ENCODE data around the gene NBAS.
"Not testable (repeated sequence)": the region's sequence is repeated elsewhere in the genome, so short reads cannot be mapped to it uniquely, and the experiment has no call there.

Gene NBAS

GRCh38 chr2:15410884-15411283, 150.2 kb downstream of the NBAS start:
- Histone ChIP-seq H3K4me3 (ENCODE audit: low read depth, low read length) (no peak overlapping the region), H3K9me3 (ENCODE audit: control insufficient read depth, insufficient read depth, low read length) (no peaks in the 10 kb centered on the region), H3K27ac (ENCODE audit: low read depth, low read length) (no peak overlapping the region), H3K4me1 (ENCODE audit: control insufficient read depth, insufficient read depth, low read length) (no peaks in the 10 kb centered on the region), H3K36me3 (ENCODE audit: control insufficient read depth, insufficient read depth, low read length) (no peaks in the 10 kb centered on the region), H3K27me3 (ENCODE audit: control insufficient read depth, insufficient read depth, low read length) (no peaks in the 10 kb centered on the region), H3K9ac (ENCODE audit: low read depth, low read length) (no peak overlapping the region)

GRCh38 chr2:15408759-15409158, 152.4 kb downstream of the NBAS start:
- Histone ChIP-seq H3K4me1 (ENCODE audit: control insufficient read depth, insufficient read depth, low read length) (no peaks in the 10 kb centered on the region), H3K36me3 (ENCODE audit: control insufficient read depth, insufficient read depth, low read length) (no peaks in the 10 kb centered on the region), H3K27me3 (ENCODE audit: control insufficient read depth, insufficient read depth, low read length) (no peaks in the 10 kb centered on the region), H3K9me3 (ENCODE audit: control insufficient read depth, insufficient read depth, low read length) (no peaks in the 10 kb centered on the region), H3K4me3 (ENCODE audit: low read depth, low read length) (no peak overlapping the region), H3K9ac (ENCODE audit: low read depth, low read length) (no peak overlapping the region), H3K27ac (ENCODE audit: low read depth, low read length) (no peak overlapping the region)

- Histone ChIP-seq H3K4me1 (ENCODE audit: control insufficient read depth, insufficient read depth, low read length) (no peaks in the 10 kb centered on the region), H3K27me3 (ENCODE audit: control insufficient read depth, insufficient read depth, low read length) (no peaks in the 10 kb centered on the region), H3K9me3 (ENCODE audit: control insufficient read depth, insufficient read depth, low read length) (no peaks in the 10 kb centered on the region), H3K36me3 (ENCODE audit: control insufficient read depth, insufficient read depth, low read length) (no peaks in the 10 kb centered on the region), H3K9ac (ENCODE audit: low read depth, low read length) (no peak overlapping the region), H3K27ac (ENCODE audit: low read depth, low read length) (no peak overlapping the region), H3K4me3 (ENCODE audit: low read depth, low read length) (no peak overlapping the region)
Measured at GRCh38 chr2:15407666-15408065, 153.5 kb downstream of the NBAS start.

GRCh38 chr2:15404511-15404910, 156.6 kb downstream of the NBAS start:
- H3K27ac ChIP-seq (ENCODE audit: low read depth, low read length); H3K4me1 ChIP-seq (ENCODE audit: control insufficient read depth, insufficient read depth, low read length); H3K27me3 ChIP-seq (ENCODE audit: control insufficient read depth, insufficient read depth, low read length); H3K9me3 ChIP-seq (ENCODE audit: control insufficient read depth, insufficient read depth, low read length); H3K36me3 ChIP-seq (ENCODE audit: control insufficient read depth, insufficient read depth, low read length); H3K9ac ChIP-seq (ENCODE audit: low read depth, low read length); H3K4me3 ChIP-seq (ENCODE audit: low read depth, low read length): not testable (repeated sequence)

- no peak overlapping the region for H3K9ac ChIP-seq (ENCODE audit: low read depth, low read length)
- H3K27me3 ChIP-seq (ENCODE audit: control insufficient read depth, insufficient read depth, low read length), result no peaks in the 10 kb centered on the region
- H3K4me3 ChIP-seq (ENCODE audit: low read depth, low read length), result no peak overlapping the region
- H3K9me3 ChIP-seq (ENCODE audit: control insufficient read depth, insufficient read depth, low read length), result no peaks in the 10 kb centered on the region
- H3K4me1 ChIP-seq (ENCODE audit: control insufficient read depth, insufficient read depth, low read length), result no peaks in the 10 kb centered on the region
- H3K36me3 ChIP-seq (ENCODE audit: control insufficient read depth, insufficient read depth, low read length), result no peaks in the 10 kb centered on the region
- H3K27ac ChIP-seq (ENCODE audit: low read depth, low read length), result no peak overlapping the region
Measured at GRCh38 chr2:15400240-15400826, 160.8 kb downstream of the NBAS start.

GRCh38 chr2:15399241-15399640, 161.9 kb downstream of the NBAS start:
- Histone ChIP-seq H3K4me3 (ENCODE audit: low read depth, low read length) (no peak overlapping the region), H3K9me3 (ENCODE audit: control insufficient read depth, insufficient read depth, low read length) (no peaks in the 10 kb centered on the region), H3K27ac (ENCODE audit: low read depth, low read length) (no peak overlapping the region), H3K36me3 (ENCODE audit: control insufficient read depth, insufficient read depth, low read length) (no peaks in the 10 kb centered on the region), H3K9ac (ENCODE audit: low read depth, low read length) (no peak overlapping the region), H3K27me3 (ENCODE audit: control insufficient read depth, insufficient read depth, low read length) (no peaks in the 10 kb centered on the region), H3K4me1 (ENCODE audit: control insufficient read depth, insufficient read depth, low read length) (no peaks in the 10 kb centered on the region)

- H3K9me3 ChIP-seq (ENCODE audit: control insufficient read depth, insufficient read depth, low read length), result no peaks in the 10 kb centered on the region
- no peak overlapping the region for H3K4me3 ChIP-seq (ENCODE audit: low read depth, low read length)
- no peaks in the 10 kb centered on the region for H3K27me3 ChIP-seq (ENCODE audit: control insufficient read depth, insufficient read depth, low read length)
- H3K9ac ChIP-seq (ENCODE audit: low read depth, low read length), result no peak overlapping the region
- no peaks in the 10 kb centered on the region for H3K4me1 ChIP-seq (ENCODE audit: control insufficient read depth, insufficient read depth, low read length)
- H3K36me3 ChIP-seq (ENCODE audit: control insufficient read depth, insufficient read depth, low read length), result no peaks in the 10 kb centered on the region
- H3K27ac ChIP-seq (ENCODE audit: low read depth, low read length), result no peak overlapping the region
Measured at GRCh38 chr2:15391751-15392150, 169.4 kb downstream of the NBAS start.

- H3K36me3 ChIP-seq (ENCODE audit: control insufficient read depth, insufficient read depth, low read length), result no peaks in the 10 kb centered on the region
- no peak overlapping the region for H3K27ac ChIP-seq (ENCODE audit: low read depth, low read length)
- no peaks in the 10 kb centered on the region for H3K27me3 ChIP-seq (ENCODE audit: control insufficient read depth, insufficient read depth, low read length)
- no peak overlapping the region for H3K9ac ChIP-seq (ENCODE audit: low read depth, low read length)
- H3K4me3 ChIP-seq (ENCODE audit: low read depth, low read length), result no peak overlapping the region
- no peaks in the 10 kb centered on the region for H3K4me1 ChIP-seq (ENCODE audit: control insufficient read depth, insufficient read depth, low read length)
- no peaks in the 10 kb centered on the region for H3K9me3 ChIP-seq (ENCODE audit: control insufficient read depth, insufficient read depth, low read length)
Measured at GRCh38 chr2:15389895-15390294, 171.2 kb downstream of the NBAS start.

- no peaks in the 10 kb centered on the region for H3K36me3 ChIP-seq (ENCODE audit: control insufficient read depth, insufficient read depth, low read length)
- H3K4me1 ChIP-seq (ENCODE audit: control insufficient read depth, insufficient read depth, low read length), result no peaks in the 10 kb centered on the region
- H3K27me3 ChIP-seq (ENCODE audit: control insufficient read depth, insufficient read depth, low read length), result no peaks in the 10 kb centered on the region
Measured at GRCh38 chr2:15389326-15389700, 171.8 kb downstream of the NBAS start.

GRCh38 chr2:15388406-15389325, 172.5 kb downstream of the NBAS start:
- Histone ChIP-seq H3K27me3 (ENCODE audit: control insufficient read depth, insufficient read depth, low read length) (no peaks in the 10 kb centered on the region), H3K9me3 (ENCODE audit: control insufficient read depth, insufficient read depth, low read length) (no peaks in the 10 kb centered on the region), H3K36me3 (ENCODE audit: control insufficient read depth, insufficient read depth, low read length) (no peaks in the 10 kb centered on the region), H3K4me3 (ENCODE audit: low read depth, low read length) (no peak overlapping the region), H3K27ac (ENCODE audit: low read depth, low read length) (no peak overlapping the region), H3K9ac (ENCODE audit: low read depth, low read length) (no peak overlapping the region), H3K4me1 (ENCODE audit: control insufficient read depth, insufficient read depth, low read length) (no peaks in the 10 kb centered on the region)

More at GRCh38 chr2:15389326-15389700, 171.8 kb downstream of the NBAS start:
- no peak overlapping the region for H3K4me3 ChIP-seq (ENCODE audit: low read depth, low read length)
- no peaks in the 10 kb centered on the region for H3K9me3 ChIP-seq (ENCODE audit: control insufficient read depth, insufficient read depth, low read length)
- no peak overlapping the region for H3K9ac ChIP-seq (ENCODE audit: low read depth, low read length)
- H3K27ac ChIP-seq (ENCODE audit: low read depth, low read length), result no peak overlapping the region

GRCh38 chr2:15385184-15385583, 175.9 kb downstream of the NBAS start:
- 0 out of 2 replicates have a peak, but pooled peaks cover 2% of the 10 kb centered on the region for H3K36me3 ChIP-seq (ENCODE audit: control insufficient read depth, insufficient read depth, low read length)
- no peak overlapping the region for H3K27ac ChIP-seq (ENCODE audit: low read depth, low read length)
- no peaks in the 10 kb centered on the region for H3K27me3 ChIP-seq (ENCODE audit: control insufficient read depth, insufficient read depth, low read length)
- H3K9me3 ChIP-seq (ENCODE audit: control insufficient read depth, insufficient read depth, low read length), result no peaks in the 10 kb centered on the region
- no peak overlapping the region for H3K4me3 ChIP-seq (ENCODE audit: low read depth, low read length)
- no peaks in the 10 kb centered on the region; the same call in 1 of the 2 replicates for H3K4me1 ChIP-seq (ENCODE audit: control insufficient read depth, insufficient read depth, low read length)
- no peak overlapping the region for H3K9ac ChIP-seq (ENCODE audit: low read depth, low read length)
